Measurements from ENCODE around the gene SBNO2.

DNA sequence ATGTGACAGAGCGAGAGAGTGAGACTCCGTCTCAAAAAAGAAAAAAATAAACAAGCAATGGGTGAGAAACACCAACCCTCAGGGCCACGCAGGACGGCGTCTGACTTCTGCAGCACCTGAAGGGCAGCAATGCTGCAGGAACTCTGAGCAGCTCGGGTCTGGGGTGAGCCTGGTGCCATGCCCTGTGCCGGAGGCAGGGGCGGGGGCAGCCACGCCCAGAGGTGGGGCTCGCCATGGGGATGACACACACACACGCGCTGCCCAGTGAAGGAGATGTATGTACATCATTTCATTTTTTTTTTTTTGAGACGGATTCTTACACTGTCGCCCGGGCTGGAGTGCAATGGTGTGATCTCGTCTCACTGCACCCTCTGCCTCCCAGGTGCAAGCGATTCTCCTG lies 46.0 kb downstream of the SBNO2 start:
- TF ChIP-seq, protein P1, sequence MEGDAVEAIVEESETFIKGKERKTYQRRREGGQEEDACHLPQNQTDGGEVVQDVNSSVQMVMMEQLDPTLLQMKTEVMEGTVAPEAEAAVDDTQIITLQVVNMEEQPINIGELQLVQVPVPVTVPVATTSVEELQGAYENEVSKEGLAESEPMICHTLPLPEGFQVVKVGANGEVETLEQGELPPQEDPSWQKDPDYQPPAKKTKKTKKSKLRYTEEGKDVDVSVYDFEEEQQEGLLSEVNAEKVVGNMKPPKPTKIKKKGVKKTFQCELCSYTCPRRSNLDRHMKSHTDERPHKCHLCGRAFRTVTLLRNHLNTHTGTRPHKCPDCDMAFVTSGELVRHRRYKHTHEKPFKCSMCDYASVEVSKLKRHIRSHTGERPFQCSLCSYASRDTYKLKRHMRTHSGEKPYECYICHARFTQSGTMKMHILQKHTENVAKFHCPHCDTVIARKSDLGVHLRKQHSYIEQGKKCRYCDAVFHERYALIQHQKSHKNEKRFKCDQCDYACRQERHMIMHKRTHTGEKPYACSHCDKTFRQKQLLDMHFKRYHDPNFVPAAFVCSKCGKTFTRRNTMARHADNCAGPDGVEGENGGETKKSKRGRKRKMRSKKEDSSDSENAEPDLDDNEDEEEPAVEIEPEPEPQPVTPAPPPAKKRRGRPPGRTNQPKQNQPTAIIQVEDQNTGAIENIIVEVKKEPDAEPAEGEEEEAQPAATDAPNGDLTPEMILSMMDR (IDR thresholded peaks at IDR 0.05; ENCODE audit: low read length): no peak
- no peak for TF ChIP-seq EZH2 (IDR thresholded peaks at IDR 0.05; ENCODE audit: borderline replicate concordance, low read length)
